Activated naive CD4-positive, alpha-beta T cell treated with anti-CD3 and anti-CD28 coated beads, Interleukin-2, amount 10 ng/mL, durations not matched to agents 7 days and 5 days (primary cell): ENCODE data around the gene SAT1.
"Not testable (repeated sequence)": the region's sequence is repeated elsewhere in the genome, so short reads cannot be mapped to it uniquely, and the experiment has no call there.

Experiments
- CTCF ChIA-PET: fragments of 350-600 bp; sonication (Branson Sonifier 250); formaldehyde crosslinking; loops from one replicate; lab custom pipeline; 2021; ENCODE audit warnings: antibody characterized with exemption; lab: Charles Lee
- DNase-seq: peaks from one replicate; pipeline ENCODE4 v3.0.0-alpha.2; 2020
- H3K27ac Mint-ChIP-seq: one replicate; pipeline ENCODE4 v1.8.0; 2021; ENCODE audit warnings: mild to moderate bottlenecking, moderate library complexity, mixed read lengths
- H3K27me3 Mint-ChIP-seq: one replicate; pipeline ENCODE4 v1.8.0; 2021; ENCODE audit warnings: mild to moderate bottlenecking, mixed read lengths
- H3K36me3 Mint-ChIP-seq: one replicate; pipeline ENCODE4 v1.8.0; 2021; ENCODE audit warnings: mixed read lengths
- H3K4me1 Mint-ChIP-seq: one replicate; pipeline ENCODE4 v1.8.0; 2021; ENCODE audit warnings: mixed read lengths
- H3K4me3 Mint-ChIP-seq: one replicate; pipeline ENCODE4 v1.8.0; 2021; ENCODE audit warnings: mild to moderate bottlenecking, moderate library complexity, mixed read lengths
- H3K9me3 Mint-ChIP-seq: one replicate; pipeline ENCODE4 v1.8.0; 2021; ENCODE audit warnings: mixed read lengths

SAT1 gene

DNA sequence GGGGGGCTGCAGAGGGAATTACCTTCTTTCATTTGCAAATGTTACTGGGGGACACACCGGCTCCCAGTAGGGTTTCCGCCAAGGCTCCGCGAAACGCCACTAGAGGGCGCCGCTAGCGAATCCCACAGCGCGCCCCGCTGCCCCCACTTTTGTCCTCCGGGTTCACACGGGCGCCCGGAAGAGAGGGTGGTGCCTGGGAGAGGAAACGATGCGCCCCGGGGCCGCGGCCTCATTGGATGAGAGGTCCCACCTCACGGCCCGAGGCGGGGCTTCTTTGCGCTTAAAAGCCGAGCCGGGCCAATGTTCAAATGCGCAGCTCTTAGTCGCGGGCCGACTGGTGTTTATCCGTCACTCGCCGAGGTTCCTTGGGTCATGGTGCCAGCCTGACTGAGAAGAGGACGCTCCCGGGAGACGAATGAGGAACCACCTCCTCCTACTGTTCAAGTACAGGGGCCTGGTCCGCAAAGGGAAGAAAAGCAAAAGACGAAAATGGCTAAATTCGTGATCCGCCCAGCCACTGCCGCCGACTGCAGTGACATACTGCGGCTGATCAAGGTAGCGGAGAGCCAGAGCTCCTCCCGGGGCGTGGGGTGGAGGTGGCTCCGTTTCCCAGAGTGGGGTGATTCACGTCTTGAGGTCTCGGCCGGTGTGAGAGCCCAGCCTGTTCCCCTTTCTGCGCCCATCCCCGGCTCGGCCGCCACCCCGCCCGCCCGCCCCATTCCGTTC, at the start of gene SAT1:
TSS of gene SAT1 (plus strand) at position 311 of the 726 bp plus-strand sequence. CDS start at position 490, 179 bp downstream.
- H3K4me1 Mint-ChIP-seq, result peaks cover 39% of the 10 kb centered on the region
- CTCF ChIA-PET, result interaction anchor here (0.8 to 3.7 kb wide), 8 partner anchors 10 to 272 kb away, joined by 3 to 38 read pairs (median 5); partner anchors contain the start of gene EIF2S3
- peak within 1 kb of the TSS; percentile 97 for H3K27ac Mint-ChIP-seq
- peak; percentile 94 for DNase-seq
- H3K36me3 Mint-ChIP-seq, result peaks cover 27% of the 10 kb centered on the region
- no peaks in the 10 kb centered on the region for H3K27me3 Mint-ChIP-seq
- H3K9me3 Mint-ChIP-seq, result no peaks in the 10 kb centered on the region
- peak within 1 kb of the TSS; percentile 94 for H3K4me3 Mint-ChIP-seq

DNA sequence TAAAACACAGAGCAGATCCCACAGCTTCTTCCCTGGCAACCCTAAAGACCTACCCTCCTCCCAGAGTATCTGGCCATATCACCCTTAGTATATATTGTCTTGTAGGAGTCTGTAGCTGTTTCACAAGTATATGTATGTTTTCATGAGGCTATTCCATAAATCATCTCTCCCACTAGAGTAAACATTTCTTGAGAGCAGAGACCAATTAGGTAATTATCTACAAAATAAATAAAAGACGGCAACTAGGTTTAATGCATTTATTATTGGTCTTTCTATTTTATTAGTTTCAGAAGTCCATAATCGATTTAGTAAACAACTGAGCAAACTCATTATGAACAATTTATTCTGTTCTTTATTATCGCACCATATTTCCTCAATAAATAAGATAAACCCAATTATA, 46.9 kb upstream of the SAT1 start:
- Mint-ChIP-seq H3K4me1 (peaks cover 24% of the 10 kb centered on the region), H3K27me3 (no peaks in the 10 kb centered on the region), H3K9me3 (no peaks in the 10 kb centered on the region), H3K4me3 (no peak overlapping the region), H3K36me3 (peaks cover 15% of the 10 kb centered on the region), H3K27ac (no peak overlapping the region)
- CTCF ChIA-PET, result no interaction called here
- no peak for DNase-seq

DNA sequence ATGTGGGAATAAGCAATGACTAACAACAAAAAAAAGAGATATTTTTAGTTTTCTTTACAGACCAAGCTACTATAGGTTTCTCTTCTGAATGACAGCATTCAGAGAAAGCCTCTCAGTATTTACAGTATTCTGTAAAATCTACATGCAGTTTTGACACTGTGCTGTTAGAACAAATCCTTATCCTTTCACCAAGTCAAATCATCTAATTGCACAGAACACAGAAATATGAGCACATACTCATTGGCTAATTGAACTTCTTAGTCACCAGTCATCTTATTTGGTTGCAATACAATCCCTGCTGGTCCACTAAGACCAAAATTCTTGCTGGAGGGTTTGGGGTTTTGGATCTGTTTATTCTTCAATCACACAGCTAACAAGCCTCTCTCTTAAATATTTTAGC, 45.6 kb upstream of the SAT1 start:
- no peaks in the 10 kb centered on the region for H3K9me3 Mint-ChIP-seq
- H3K36me3 Mint-ChIP-seq, result peaks cover 7% of the 10 kb centered on the region
- no peaks in the 10 kb centered on the region for H3K27me3 Mint-ChIP-seq
- no peak overlapping the region for H3K27ac Mint-ChIP-seq
- peaks cover 26% of the 10 kb centered on the region for H3K4me1 Mint-ChIP-seq
- H3K4me3 Mint-ChIP-seq, result no peak overlapping the region
- CTCF ChIA-PET, result no interaction called here
- no peak for DNase-seq

DNA sequence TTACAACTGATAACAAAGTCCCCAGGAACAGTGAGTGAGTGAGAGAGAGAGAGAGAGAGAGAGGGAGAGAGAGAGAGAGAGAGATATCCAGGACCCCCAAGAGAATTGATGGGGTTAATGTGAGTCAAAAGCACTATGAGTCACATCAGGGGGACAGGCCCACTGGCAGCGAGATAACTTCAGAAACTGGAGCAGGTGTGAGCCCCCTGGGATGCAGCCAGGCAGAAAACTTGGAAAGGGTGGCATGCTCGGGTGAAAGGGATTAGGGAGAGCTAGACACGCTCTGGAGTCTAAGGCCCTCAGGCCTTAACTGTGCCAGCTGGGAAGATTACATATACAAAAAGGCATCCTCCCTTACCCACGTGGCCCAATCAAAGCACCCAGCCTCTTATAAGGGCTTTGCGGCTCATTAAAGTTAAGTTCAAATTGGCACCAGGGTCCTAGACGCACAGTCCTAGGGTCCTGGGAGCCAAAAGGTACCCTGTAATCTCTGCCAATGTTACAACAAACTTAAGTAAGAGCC, 40.7 kb upstream of the SAT1 start:
- H3K27me3 Mint-ChIP-seq, result no peaks in the 10 kb centered on the region
- peaks cover 3% of the 10 kb centered on the region for H3K36me3 Mint-ChIP-seq
- no peaks in the 10 kb centered on the region for H3K9me3 Mint-ChIP-seq
- H3K27ac Mint-ChIP-seq, result peak overlapping the region; percentile 90
- peak overlapping the region; percentile 84 for H3K4me3 Mint-ChIP-seq
- CTCF ChIA-PET, result no interaction called here
- DNase-seq, result peak; percentile 24
- peaks cover 34% of the 10 kb centered on the region for H3K4me1 Mint-ChIP-seq

DNA sequence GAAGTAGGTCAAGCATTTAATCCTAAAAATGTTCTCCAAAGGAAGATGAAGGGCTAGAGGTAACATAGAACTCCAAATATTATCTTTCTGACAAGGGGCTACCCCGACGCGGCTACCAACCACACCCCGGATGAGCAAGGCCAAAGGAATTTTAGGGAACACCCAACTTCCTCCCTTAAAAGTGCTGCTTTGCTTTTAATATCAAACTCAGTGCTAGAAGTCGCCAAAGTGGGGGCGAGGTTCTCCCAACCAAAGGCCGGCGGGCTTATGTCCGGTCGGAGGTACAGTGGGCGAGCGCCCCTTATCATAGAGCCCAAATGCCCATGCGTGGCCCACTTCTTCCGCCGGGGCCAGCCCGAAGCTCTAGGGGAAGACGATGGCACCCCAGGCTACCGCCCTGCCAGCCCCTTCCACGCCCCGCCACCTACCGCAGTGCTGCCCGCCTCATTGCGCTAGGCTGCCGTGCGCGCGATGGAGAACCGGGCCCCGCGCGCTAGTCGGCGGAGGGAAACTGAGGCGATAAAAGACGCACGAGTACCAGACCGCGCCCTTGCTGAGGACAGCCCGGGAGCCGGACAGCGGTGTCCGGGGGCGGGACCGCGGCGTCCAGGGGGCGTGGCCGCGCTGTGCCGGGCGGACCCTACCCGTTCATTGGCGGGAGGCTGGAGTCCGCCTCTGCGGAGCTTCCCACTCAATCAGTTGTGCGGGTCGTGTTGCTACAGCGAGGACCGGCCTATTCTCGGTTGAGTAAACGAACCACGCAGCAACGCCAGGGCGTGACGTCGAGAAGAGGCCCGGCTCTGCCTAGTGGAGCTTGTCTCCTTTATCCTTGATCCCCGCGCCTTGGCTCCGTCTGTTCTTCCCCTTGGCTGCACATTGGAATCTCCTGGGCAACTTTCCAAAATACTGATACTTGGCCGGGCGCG, 40.0 kb upstream of the SAT1 start, which contains the start of gene ACOT9:
TSS of gene ACOT9 (minus strand) at position 580 of the 926 bp plus-strand sequence. CDS start at position 448, 132 bp downstream.
- H3K27ac Mint-ChIP-seq, result peak within 1 kb of the TSS; percentile 90
- H3K4me3 Mint-ChIP-seq, result peak within 1 kb of the TSS; percentile 84
- H3K4me1 Mint-ChIP-seq, result peaks cover 34% of the 10 kb centered on the region
- CTCF ChIA-PET, result interaction anchor here (1.0 kb wide), 1 partner anchor 159 kb away, joined by 6 read pairs; no protein-coding TSS in a partner anchor
- no peaks in the 10 kb centered on the region for H3K9me3 Mint-ChIP-seq
- DNase-seq, result peak; percentile 82
- H3K27me3 Mint-ChIP-seq, result no peaks in the 10 kb centered on the region
- H3K36me3 Mint-ChIP-seq, result peaks cover 3% of the 10 kb centered on the region

DNA sequence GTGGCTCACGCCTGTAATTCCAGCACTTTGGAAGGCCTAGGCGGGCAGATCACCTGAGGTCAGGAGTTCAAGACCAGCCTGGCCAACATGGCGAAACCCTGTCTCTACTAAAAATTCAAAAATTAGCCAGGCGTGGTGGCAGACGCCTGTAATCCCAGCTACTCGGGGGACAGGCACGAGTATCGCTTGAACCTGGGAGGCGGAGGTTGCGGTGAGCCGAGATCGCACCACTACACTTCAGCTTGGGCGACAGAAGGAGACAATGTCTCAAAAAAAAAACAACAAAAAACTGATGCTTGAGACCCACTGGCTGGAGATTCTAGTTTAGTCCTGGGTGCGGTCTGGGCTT, 39.4 kb upstream of the SAT1 start:
- not testable (repeated sequence) for H3K36me3 Mint-ChIP-seq, H3K27me3 Mint-ChIP-seq, H3K9me3 Mint-ChIP-seq, DNase-seq
- peak overlapping the region; percentile 84 for H3K4me3 Mint-ChIP-seq
- peaks cover 34% of the 10 kb centered on the region for H3K4me1 Mint-ChIP-seq
- H3K27ac Mint-ChIP-seq, result peak overlapping the region; percentile 82
- CTCF ChIA-PET, result interaction anchor here (1.0 kb wide), 1 partner anchor 159 kb away, joined by 6 read pairs; no protein-coding TSS in a partner anchor

DNA sequence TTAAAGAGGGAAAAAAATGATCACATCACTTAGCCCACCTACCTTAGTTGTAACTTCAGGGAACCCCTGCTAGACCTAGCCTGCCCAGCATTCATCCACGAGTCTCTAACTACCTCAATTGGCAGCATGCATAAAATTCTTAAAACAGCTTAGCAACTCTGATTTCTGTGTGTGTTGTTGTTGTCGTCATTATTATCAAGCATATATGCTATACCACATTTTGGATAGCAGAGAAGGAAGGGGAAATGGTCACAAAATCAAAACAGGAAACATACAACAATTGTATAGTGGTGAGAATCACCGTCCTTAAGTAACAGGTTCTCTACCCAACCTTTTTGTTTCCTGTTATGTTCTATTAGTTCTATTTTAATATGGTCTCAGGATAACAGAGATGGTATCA, 37.2 kb upstream of the SAT1 start:
- H3K27ac Mint-ChIP-seq, result peak overlapping the region; percentile 77
- H3K27me3 Mint-ChIP-seq, result no peaks in the 10 kb centered on the region
- H3K4me3 Mint-ChIP-seq, result no peak overlapping the region
- no peaks in the 10 kb centered on the region for H3K9me3 Mint-ChIP-seq
- H3K4me1 Mint-ChIP-seq, result peaks cover 31% of the 10 kb centered on the region
- H3K36me3 Mint-ChIP-seq, result no peaks in the 10 kb centered on the region
- CTCF ChIA-PET, result interaction anchor here (1.0 to 1.3 kb wide), 2 partner anchors 156 to 309 kb away, joined by 3 to 4 read pairs; no protein-coding TSS in a partner anchor
- DNase-seq, result peak; percentile 25

DNA sequence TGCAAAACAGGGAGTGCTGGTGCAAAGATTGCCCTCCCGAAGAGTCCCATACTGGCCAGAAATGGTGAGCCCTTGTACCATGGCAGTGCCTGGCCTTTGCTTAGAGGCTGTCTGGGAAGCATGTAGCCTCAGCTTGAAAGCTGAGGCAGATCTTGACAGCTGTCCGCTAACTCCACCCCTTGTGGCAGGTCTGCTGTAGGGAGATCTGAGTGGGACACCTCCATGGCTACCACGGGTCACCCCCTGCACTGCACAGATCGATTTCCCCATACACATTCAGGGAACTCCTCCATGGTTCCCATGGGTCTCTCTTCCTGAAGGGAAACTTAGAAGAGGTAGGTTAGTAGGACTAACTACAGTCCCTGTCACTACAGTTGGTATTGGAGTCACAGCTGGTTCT, 33.8 kb upstream of the SAT1 start:
- CTCF ChIA-PET, result no interaction called here
- H3K9me3 Mint-ChIP-seq, result no peaks in the 10 kb centered on the region
- no peaks in the 10 kb centered on the region for H3K27me3 Mint-ChIP-seq
- H3K27ac Mint-ChIP-seq, result no peak overlapping the region
- peaks cover 14% of the 10 kb centered on the region for H3K4me1 Mint-ChIP-seq
- DNase-seq, result no peak
- H3K36me3 Mint-ChIP-seq, result no peaks in the 10 kb centered on the region
- H3K4me3 Mint-ChIP-seq, result no peak overlapping the region

DNA sequence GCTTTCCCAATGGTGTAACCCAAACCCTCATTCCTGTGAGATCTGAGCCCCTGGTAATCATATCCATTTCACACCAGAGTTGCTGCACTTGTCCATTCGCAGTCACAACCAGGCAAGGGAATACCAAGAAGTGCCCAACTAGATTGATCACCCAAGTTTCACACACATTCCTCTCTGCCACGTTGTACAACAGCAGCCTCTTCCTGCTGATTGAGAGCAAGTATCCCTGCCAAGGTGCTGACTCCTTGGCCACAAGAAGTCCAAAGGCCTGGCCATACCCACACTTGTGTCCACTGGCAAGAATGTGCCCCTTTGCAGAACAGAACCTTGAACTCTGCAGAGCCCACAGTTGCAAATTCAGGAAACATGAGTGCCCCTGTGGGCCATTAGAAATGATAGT, 33.4 kb upstream of the SAT1 start:
- H3K27ac Mint-ChIP-seq, result no peak overlapping the region
- peaks cover 11% of the 10 kb centered on the region for H3K4me1 Mint-ChIP-seq
- H3K36me3 Mint-ChIP-seq, result no peaks in the 10 kb centered on the region

DNA sequence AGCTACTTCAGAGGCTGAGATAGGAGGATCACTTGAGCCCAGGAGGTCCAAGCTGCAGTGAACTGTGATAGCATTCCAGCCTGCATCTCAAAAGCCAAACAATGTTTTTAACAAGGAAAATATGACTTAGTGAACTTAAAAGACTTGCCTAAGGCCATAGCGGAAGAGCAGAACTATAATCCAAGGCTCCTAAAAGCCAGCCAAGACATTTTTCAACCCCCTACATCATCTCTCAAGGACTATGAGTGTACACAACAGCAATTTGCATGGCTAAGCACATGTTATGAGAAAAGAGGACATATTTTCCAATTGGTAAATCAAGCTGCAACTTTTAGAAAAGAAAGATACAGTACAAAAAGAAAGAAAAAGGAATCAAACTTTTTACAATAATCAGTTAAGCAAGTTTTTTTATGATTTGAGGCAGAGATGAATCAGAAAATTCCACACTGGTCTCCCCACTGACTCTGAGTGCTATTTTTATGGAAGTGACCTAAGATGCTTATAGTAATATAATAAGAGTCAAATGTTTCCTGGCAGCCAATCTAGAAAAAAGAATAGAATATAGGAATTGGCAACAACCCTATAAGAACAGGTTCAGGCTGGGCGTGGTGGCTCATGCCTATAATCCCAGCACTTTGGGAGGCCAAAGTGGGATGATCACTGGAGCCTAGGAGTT, 30.1 kb upstream of the SAT1 start:
- no peaks in the 10 kb centered on the region for H3K36me3 Mint-ChIP-seq

More for the DNA sequence above, 33.4 kb upstream of the SAT1 start:
- no peaks in the 10 kb centered on the region for H3K27me3 Mint-ChIP-seq
- CTCF ChIA-PET, result no interaction called here
- H3K4me3 Mint-ChIP-seq, result no peak overlapping the region
- DNase-seq, result no peak
- H3K9me3 Mint-ChIP-seq, result no peaks in the 10 kb centered on the region

DNA sequence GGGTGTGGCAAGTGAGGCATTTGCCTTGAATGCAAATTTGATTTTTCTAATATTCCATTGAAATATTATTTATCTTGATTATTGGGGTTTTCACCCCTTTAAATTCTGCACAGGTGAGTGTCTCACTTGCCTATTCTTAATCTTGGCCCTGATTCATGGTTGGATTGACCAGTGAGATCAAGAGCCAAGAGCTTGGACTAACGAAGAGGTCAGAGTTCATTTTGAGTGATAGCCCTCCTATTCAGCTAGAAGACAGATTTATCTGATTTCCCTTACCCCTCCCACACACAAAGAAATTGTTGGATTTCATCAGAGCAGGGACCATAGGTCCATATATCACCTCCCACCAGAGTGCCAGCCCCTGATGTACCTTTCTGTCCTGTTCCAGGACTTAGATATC, 28.3 kb upstream of the SAT1 start:
- Mint-ChIP-seq H3K4me1 (peaks cover 4% of the 10 kb centered on the region), H3K4me3 (no peak overlapping the region), H3K27ac (no peak overlapping the region), H3K36me3 (no peaks in the 10 kb centered on the region), H3K9me3 (no peaks in the 10 kb centered on the region), H3K27me3 (no peaks in the 10 kb centered on the region)
- CTCF ChIA-PET, result interaction anchor here (1.6 kb wide), 1 partner anchor 148 kb away, joined by 8 read pairs; no protein-coding TSS in a partner anchor
- DNase-seq, result no peak

More for the DNA sequence above, 30.1 kb upstream of the SAT1 start:
- DNase-seq, result no peak
- H3K27me3 Mint-ChIP-seq, result no peaks in the 10 kb centered on the region
- no peaks in the 10 kb centered on the region for H3K9me3 Mint-ChIP-seq
- H3K27ac Mint-ChIP-seq, result no peak overlapping the region
- no peak overlapping the region for H3K4me3 Mint-ChIP-seq
- CTCF ChIA-PET, result interaction anchor here (0.9 kb wide), 1 partner anchor 149 kb away, joined by 4 read pairs; no protein-coding TSS in a partner anchor
- H3K4me1 Mint-ChIP-seq, result peaks cover 4% of the 10 kb centered on the region

DNA sequence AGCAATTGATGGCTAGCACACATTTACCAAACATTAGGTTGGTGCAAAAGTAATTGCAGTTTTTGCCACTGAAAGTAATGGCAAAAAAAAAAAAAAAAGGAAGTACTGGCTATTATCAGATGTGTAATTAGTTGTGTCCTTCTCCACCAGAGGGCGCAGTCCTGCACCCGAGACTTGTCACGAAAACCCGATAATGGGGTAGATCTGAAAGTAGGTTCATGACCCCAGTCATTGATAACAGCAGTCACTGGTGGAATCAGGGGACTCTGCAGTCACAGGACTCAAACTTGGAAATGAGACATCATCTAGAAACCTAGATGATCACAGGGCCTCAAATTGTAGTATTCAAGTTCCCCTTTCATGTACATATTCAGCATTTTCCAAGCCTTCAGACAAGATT, 26.8 kb upstream of the SAT1 start:
- Mint-ChIP-seq H3K27ac (no peak overlapping the region), H3K9me3 (no peaks in the 10 kb centered on the region), H3K27me3 (no peaks in the 10 kb centered on the region), H3K4me1 (peaks cover 4% of the 10 kb centered on the region), H3K4me3 (no peak overlapping the region), H3K36me3 (no peaks in the 10 kb centered on the region)
- peak; percentile 74 for DNase-seq
- CTCF ChIA-PET, result no interaction called here

DNA sequence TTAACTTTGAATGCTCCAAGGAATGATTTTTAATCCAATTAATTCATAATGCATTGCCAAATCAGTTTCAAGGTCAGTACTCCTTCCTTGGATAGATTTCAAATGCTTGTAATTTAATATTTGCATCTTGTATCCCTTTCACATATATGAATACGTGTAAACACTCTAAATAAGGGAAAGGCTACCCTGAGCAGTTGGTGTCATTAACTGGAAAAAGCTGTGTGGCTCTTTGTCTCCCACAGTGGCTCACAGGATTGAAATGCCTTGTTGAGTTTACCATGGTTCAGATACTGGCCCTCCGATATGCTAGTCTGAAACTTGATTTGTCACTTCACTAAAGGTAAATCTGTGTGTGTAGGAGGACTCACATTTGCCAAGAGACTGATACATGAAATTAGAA, 23.2 kb upstream of the SAT1 start:
- no peak for DNase-seq
- H3K9me3 Mint-ChIP-seq, result no peaks in the 10 kb centered on the region
- CTCF ChIA-PET, result no interaction called here
- no peak overlapping the region for H3K27ac Mint-ChIP-seq
- no peaks in the 10 kb centered on the region for H3K27me3 Mint-ChIP-seq
- H3K4me3 Mint-ChIP-seq, result no peak overlapping the region
- peaks cover 4% of the 10 kb centered on the region for H3K4me1 Mint-ChIP-seq
- H3K36me3 Mint-ChIP-seq, result no peaks in the 10 kb centered on the region
